Measurements from ENCODE around the gene MOSPD3.

DNA sequence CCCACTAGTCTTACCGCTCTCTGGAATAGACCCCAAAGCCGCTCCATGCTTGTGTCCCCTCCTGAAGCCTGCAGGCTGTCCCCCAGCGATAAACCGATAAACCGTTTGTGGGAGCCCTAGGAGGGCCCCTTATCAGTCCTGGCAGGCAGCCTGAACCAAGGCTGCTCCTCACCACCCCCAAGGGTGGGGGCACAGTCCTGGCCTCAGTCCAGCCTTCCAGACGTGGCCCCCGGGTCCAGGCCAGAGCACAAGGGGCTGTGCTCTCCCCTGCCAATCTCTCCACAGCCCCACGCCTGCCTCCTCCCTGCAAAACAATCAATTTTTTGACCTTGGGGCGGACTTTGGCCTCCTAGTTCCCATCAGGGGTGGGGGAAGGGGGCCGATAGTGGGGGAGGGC, 29.1 kb downstream of the MOSPD3 start, which contains the start of gene TFR2:
- TF ChIP-seq CTCF (conservative IDR thresholded peaks at IDR 0.05; ENCODE audit: low read length): no peak
- TF ChIP-seq EZH2phosphoT487 (IDR thresholded peaks at IDR 0.05; ENCODE audit: borderline replicate concordance, low read depth, low read length): no peak

Data from OCI-LY7 (cell line).